ENCODE data around the gene SBF2.

DNA sequence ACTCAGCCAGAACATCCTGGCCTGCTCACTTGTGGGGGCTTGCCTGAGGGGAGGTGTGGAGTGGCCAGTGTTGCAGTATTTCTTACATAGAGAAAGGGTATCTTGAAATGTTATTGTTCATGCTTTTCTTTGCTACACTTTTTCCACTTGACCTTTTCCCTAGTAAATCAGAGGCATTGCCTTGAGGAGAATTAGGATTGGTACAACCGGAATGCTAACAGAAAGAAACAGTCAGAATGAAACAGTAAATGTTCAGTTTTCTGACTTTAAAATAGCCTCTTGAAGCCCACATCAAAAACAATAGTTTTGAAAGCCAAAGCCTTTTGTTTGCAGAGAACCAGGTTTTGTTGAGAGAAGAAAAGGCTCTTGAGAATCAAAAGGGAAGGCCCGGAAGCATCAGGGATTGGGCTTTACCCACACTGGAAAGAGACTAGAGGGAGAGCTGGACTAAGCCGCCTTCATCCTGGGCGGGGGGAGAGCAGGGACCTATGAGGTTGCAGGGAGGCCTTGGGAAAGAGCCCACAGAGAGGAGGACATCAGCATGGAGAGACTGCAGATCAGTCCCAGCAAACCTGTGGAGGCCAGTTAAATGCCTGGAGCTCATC lies 23.2 kb upstream of the SBF2 start:
- TF ChIP-seq, protein P1, sequence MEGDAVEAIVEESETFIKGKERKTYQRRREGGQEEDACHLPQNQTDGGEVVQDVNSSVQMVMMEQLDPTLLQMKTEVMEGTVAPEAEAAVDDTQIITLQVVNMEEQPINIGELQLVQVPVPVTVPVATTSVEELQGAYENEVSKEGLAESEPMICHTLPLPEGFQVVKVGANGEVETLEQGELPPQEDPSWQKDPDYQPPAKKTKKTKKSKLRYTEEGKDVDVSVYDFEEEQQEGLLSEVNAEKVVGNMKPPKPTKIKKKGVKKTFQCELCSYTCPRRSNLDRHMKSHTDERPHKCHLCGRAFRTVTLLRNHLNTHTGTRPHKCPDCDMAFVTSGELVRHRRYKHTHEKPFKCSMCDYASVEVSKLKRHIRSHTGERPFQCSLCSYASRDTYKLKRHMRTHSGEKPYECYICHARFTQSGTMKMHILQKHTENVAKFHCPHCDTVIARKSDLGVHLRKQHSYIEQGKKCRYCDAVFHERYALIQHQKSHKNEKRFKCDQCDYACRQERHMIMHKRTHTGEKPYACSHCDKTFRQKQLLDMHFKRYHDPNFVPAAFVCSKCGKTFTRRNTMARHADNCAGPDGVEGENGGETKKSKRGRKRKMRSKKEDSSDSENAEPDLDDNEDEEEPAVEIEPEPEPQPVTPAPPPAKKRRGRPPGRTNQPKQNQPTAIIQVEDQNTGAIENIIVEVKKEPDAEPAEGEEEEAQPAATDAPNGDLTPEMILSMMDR (conservative IDR thresholded peaks at IDR 0.05 in 1 of 2, IDR thresholded peaks at IDR 0.05 in 1 of 2; ENCODE audit: extremely low read depth in 1 of 2, insufficient read depth in 1 of 2, low read depth in 1 of 2, low read length in 2 of 2) = no peak
- TF ChIP-seq EZH2 (IDR thresholded peaks at IDR 0.05; ENCODE audit: borderline replicate concordance, low read length) = no peak

All from mammary epithelial cell (primary cell).